Thymus (tissue), 2 donors: Measurements from ENCODE around the gene TBC1D30. TPM values are rescaled to one million over a fixed set of nuclear protein-coding genes. Genes with fewer than 3 reads are reported as not detected.

ENCODE experiments used
- polyA plus RNA-seq: library from polyadenylated mRNA; stranded (reverse); fragments of 200-250 nt; gene quantifications from one replicate; pipeline ENCODE4 v1.2.3, GENCODE V29; 2013
- total RNA-seq: library from RNA; stranded (reverse); fragments of 120-200 nt; gene quantifications from one replicate; pipeline ENCODE4 v1.2.4, GENCODE V29; 2013
- donor health status: healthy.

Gene TBC1D30
- total and polyA plus RNA-seq, 2 donors = 0.42 to 0.91 TPM

Other genes with a start within 250 kb of the TBC1D30 start
- 9.4 TPM for gene RASSF3, start 214.2 kb upstream of the TBC1D30 start, total RNA-seq
- gene RASSF3, start 214.2 kb upstream of the TBC1D30 start, polyA plus RNA-seq = 22.8 TPM
- 27.2 TPM for gene GNS, start 65.2 kb upstream of the TBC1D30 start, total RNA-seq
- 21.2 TPM for gene GNS, start 65.2 kb upstream of the TBC1D30 start, polyA plus RNA-seq